Measurements from ENCODE around the gene SLC25A17.
A peak's percentile ranks its signal among the peaks of the same experiment; 100 is the strongest.
"Not testable (repeated sequence)": the region's sequence is repeated elsewhere in the genome, so short reads cannot be mapped to it uniquely, and the experiment has no call there.

Gene SLC25A17

GRCh38 chr22:40753114-40753513 lies 66.0 kb downstream of the SLC25A17 start:
- DNase-seq: no peak

GRCh38 chr22:40751250-40751649 lies 67.9 kb downstream of the SLC25A17 start:
- no peak for DNase-seq

GRCh38 chr22:40749829-40750228 lies 69.3 kb downstream of the SLC25A17 start:
- no peak for DNase-seq

DNA sequence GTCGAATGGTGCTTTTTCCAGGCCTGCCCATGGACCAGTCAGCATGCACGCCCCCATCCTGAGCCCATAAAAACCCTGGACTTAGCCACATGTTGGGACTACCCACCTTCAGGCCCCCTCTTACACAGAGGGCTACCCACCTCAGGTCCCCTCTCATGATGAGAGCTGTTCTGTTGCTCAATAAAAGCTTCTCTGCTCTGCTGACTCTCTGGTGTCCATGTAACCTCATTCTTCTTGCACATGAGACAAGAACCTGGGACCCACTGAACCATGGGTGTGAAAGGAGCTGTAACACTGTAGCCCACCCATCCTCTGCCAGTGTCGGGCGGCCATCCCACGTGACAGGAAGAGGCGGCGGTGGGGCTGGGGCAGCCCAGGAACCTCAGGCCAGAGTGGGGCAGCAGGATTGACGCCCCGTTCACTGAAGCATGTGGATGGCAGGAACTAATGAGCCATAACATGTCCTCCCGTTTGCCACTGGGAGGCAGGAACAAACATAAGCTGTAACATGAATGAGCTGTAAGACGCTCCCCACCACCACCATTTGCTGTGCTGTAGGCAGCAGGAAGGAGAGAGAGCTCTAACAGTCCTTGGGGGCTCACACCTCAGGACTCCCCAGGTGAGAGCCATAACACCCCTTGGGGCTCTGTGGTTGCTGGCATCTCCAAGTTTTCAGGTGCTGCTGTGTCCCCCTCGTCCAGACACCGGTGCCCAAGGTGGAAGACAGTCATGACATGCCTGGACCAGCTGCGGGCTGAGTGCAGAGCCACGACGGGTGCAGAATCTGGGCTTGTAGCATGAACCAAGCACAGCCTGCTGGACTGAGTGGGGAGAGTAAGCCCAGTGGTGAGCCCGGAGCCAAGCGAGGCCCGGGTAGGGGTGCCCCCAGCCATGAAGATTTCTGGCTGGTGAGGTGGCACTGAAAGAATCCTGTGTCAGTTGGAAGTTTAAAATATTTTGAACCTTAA lies 70.5 kb downstream of the SLC25A17 start:
- no peak for DNase-seq

DNA sequence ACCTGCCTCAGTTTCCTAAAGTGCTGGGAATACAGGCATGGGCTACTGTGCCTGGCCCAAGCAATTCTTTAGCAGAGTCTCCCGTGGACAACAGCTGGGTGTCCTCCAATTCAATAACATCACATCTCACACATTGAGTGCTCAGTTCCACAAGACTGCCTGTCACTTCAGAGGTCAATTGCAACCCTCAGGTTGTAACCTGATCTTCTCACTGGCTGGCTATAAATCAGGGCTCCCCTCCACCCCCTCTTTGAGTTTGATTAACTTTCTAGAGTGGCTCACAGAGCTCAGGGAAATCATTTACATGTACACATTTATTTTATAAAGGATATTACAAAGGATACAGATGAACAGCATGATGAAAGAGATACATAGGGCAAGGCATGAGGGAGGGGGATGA lies 71.8 kb downstream of the SLC25A17 start:
- DNase-seq: no peak

DNA sequence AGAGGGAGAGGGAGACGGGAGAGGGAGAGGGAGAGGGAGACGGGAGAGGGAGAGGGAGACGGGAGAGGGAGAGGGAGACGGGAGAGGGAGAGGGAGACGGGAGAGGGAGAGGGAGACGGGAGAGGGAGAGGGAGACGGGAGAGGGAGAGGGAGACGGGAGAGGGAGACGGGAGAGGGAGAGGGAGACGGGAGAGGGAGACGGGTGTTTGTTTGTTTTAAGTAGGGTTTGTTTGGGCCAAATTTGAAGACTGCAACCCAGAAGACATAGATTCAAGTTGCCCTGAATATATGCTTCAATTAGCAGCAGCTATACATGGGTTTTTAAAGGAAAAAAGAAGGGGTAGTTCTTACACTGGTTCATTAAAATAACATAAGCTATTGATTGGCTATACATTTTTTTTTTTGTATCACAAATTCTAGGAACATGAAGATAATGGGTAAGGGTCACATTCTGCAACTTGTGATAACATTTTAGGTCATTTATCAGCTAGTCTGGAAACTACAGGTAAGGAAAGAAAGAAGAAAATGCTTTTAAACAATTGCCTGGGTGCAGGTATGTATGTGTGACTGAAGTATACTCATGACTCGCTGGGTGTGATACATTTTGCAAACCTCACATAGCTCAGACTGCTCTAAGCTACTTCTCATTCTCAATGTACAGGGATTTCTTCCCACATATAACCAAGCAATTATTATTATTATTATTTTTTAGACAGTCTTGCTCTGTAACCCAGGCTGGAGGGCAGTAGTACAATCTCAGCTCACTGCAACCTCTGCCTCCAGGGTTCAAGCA lies 72.5 kb downstream of the SLC25A17 start:
- no peak for DNase-seq

DNA sequence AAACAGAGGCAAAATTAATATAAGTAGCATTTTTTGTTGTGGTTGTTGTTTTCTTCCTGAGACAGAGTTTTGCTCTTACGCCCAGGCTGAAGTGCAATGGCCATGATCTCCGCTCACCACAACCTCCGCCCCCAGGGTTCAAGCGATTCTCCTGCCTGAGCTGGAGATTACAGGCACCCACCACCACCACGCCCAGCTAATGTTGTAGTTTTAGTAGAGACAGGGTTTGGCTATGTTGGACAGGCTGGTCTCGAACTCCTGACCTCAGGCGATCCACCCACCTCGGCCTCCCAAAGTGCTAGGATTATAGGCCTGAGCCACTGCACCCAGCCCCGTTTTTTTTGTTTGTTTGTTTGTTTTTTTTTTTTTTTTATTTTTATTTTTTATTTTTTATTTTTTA lies 75.4 kb downstream of the SLC25A17 start:
- no peak for DNase-seq

DNA sequence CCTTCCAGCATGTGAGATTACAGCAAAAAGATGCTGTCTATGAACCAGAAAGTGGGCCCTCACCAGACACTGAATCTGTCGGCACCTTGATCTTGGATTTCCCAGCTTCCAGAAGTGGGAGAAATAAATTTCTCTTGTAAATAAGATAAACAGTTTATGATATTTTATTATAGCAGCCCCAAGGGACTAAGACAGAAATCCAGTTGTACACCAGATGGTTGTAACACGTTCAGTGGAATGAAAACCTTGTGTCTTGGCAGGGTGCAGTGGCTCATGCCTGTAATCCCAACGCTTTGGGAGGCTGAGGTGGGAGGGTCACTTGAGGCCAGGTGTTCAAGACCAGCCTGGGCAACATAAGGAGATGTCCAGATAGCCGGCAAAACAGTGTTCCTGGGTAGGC lies 78.0 kb downstream of the SLC25A17 start:
- no peak for DNase-seq

DNA sequence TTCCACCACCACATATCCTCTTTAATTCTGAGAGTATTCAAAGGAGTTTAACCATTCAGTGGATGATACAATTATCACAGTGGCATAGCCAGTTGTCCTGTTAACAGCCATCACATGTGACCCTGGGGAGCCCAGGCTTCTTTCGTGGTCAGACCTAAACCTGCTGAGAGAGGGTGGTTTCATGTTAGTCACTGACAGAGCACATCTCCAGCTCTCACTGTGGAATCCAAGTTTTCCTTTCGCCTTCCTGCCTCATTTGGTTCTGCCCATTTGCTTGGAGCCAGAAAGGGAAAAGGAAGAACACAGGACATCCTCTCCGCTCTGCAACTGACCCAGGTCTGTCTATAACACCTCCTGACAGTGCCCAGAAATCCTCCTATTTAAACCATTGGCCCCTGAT lies 79.4 kb downstream of the SLC25A17 start:
- DNase-seq: no peak

DNA sequence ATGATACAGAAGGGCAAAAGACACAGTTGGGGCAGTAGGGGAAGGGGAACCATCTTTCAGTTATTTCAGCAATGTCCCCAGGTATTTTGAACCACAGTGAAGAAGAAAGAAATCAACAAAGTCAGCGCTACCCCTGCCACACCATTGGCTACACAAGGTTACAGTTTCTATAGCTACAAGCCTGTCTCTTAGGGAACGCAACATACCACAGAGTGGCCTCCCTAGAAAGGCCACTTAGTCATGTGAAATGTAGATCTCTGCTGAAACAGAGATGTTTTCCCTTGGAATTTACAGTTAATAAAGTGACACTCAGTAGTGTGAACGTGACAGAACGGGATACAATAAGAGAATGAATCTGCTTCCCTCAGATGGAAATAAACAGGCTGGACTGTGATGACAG lies 85.2 kb downstream of the SLC25A17 start:
- DNase-seq: no peak

DNA sequence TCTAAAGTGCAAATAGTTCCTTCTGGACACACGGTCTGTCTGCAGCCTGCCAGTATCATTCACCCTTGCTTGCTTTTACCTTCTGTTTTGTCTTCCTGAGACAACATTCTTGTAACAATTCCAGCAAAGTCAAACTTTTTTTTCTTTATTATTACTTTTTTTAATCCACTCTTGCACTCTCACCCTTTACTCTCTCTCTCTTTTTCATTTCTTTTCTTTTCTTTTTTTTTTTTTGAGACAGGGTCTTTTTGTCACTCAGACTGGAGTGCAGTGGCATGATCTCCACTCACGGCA lies 86.2 kb downstream of the SLC25A17 start:
- DNase-seq: no peak

DNA sequence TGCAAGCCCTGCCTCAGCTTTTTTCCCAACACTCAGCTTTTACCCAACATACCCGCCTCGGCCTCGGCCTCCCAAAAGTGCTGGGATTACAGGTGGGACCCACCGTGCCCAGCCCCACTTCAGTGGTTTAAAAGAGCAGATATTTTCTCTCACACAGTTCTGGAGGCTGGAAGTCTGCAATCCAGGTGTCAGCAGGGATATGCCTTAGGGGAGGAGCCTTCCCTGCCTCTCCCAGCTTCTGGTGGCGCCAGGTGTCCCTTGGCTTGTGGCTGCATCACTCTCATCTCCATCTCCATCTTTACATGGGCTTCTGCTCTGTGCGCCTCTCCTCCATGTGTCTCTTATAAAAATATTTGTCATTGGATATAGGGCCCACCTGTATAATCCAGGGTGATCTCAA lies 89.9 kb downstream of the SLC25A17 start:
- DNase-seq: no peak

DNA sequence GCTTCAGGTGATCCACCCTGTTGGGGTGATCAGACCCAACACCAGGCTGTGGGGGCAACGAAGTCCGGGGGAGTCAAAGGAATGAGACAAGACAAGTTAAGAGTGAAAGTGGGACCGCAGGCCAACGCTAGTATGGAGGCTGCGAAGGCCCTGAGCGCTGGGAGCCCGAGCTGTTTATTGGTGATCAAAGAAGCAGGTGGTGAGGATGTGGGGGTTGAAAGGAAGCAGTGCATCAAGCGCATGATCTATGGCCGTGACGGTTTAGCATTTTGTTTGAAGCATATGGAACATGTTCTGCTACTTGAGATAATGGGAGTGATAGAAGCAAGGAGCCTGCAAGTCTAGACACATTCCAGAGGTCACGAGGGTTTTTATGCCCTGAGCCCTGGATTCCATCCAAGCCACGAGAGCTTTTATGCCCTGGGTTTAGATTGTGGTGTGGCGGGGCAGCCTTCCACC lies 90.4 kb downstream of the SLC25A17 start:
- peak; percentile 66 for DNase-seq

GRCh38 chr22:40727964-40728615 lies 91.1 kb downstream of the SLC25A17 start:
- no peak for DNase-seq

- no peak for DNase-seq
Measured at GRCh38 chr22:40727070-40727963, 91.8 kb downstream of the SLC25A17 start.

- DNase-seq: no peak
Measured at GRCh38 chr22:40726514-40726913, 92.6 kb downstream of the SLC25A17 start.

- DNase-seq: no peak
Measured at GRCh38 chr22:40723396-40723933, 95.7 kb downstream of the SLC25A17 start.

DNA sequence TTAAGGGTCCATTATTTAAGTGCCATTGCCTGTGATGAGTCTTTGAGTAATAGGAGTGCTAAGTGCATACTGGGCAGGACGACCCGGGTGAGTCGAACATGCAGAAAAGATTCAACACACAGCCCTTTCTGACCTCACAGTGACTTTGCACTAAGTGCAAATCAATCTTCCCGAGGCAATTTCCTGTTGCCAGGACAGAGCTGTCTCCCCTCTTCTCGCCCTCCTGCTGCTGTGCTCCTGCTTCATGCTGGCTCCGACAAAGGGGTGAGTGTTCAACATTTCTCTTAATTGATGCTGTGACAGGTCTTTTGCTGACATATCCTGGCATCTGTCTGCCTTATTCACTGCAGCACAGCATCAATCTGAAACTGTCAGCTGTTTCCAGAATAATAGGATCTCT lies 97.9 kb downstream of the SLC25A17 start:
- no peak for DNase-seq

- no peak for DNase-seq
Measured at GRCh38 chr22:40720538-40721256, 98.4 kb downstream of the SLC25A17 start.

DNA sequence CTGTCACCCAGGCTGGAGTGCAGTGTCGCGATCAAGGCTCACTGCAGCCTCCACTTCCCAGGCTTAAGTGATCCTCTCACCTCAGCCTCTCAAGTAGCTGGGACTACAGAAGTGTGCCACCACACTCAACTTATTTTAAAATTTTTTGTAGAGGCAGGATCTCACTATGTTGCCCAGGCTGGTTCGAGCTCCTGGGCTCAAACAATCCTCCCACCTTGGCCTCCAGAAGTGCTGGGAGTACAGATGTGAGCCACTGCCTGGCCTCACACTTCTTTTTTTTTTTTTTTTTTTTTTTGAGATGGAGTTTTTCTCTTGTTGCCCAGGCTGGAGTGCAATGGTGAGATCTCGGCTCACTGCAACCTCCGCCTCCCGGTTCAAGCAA lies 99.0 kb downstream of the SLC25A17 start:
- DNase-seq: not testable (repeated sequence)
